GM12873 (cell line): ENCODE results near the gene PLEKHA7.

Source experiments
- CTCF ChIP-seq: IDR thresholded peaks from 2 replicates; pipeline ENCODE4 v1.5.1; 2012; ENCODE audit warnings: low read depth, mild to moderate bottlenecking, moderate library complexity, low read length, control low read depth; ENCODE audit not compliant: insufficient read depth; ENCODE audit errors: missing control alignments

PLEKHA7 gene

GRCh38 chr11:16759857-16760508, 254.2 kb downstream of the PLEKHA7 start:
- no peak for TF ChIP-seq CTCF

GRCh38 chr11:16758382-16759024, 255.7 kb downstream of the PLEKHA7 start:
- no peak for TF ChIP-seq CTCF

- TF ChIP-seq CTCF, result no peak
Observed at GRCh38 chr11:16750417-16750816, 263.8 kb downstream of the PLEKHA7 start.

GRCh38 chr11:16749666-16750065, 264.5 kb downstream of the PLEKHA7 start:
- TF ChIP-seq CTCF, result no peak

GRCh38 chr11:16749092-16749491, 265.1 kb downstream of the PLEKHA7 start:
- no peak for TF ChIP-seq CTCF

- no peak for TF ChIP-seq CTCF
Observed at GRCh38 chr11:16745950-16746605, 268.1 kb downstream of the PLEKHA7 start.

GRCh38 chr11:16744128-16744725, 270.0 kb downstream of the PLEKHA7 start:
- no peak for TF ChIP-seq CTCF
